SK-N-SH (cell line): ENCODE data around the gene KRTAP5-8. TPM values are rescaled to one million over a fixed set of nuclear protein-coding genes. Genes with fewer than 3 reads are reported as not detected.
A peak's percentile ranks its signal among the peaks of the same experiment; 100 is the strongest.

Experiments used
- CTCF ChIA-PET: fragments of 300-600, 350-600 bp; formaldehyde crosslinking; extraction: SDS; loops from one replicate; lab custom pipeline; 2021; lab: Yijun Ruan, JAX
- POLR2A ChIA-PET: fragments of 350-600 bp; sonication (Branson Sonifier 250); formaldehyde crosslinking; extraction: SDS; loops from one replicate; lab custom pipeline; 2020; ENCODE audit warnings: antibody characterized with exemption, inconsistent platforms; lab: Yijun Ruan, JAX
- DNase-seq: peaks from one replicate; pipeline ENCODE4 v3.0.0; 2012
- H2AFZ ChIP-seq: fragments of 200-600 bp; sonication (generic); 2 replicates; pipeline ENCODE4 v1.8.1; 2016; ENCODE audit warnings: antibody characterized with exemption, mild to moderate bottlenecking, low read depth
- H3F3A ChIP-seq: fragments of 200-600 bp; sonication (generic); replicated peaks from 2 replicates; pipeline ENCODE3; 2016; ENCODE audit warnings: antibody characterized with exemption, mild to moderate bottlenecking; ENCODE audit not compliant: insufficient read depth
- H3K27ac ChIP-seq, 2 experiments: fragments of 200-500 bp in 1 of 2; fragments of 200-600 bp in 1 of 2; sonication (Bioruptor generic) in 1 of 2; sonication (generic), shearing (Covaris generic) in 1 of 2; 2 replicates each; pipeline versions ENCODE4 v1.5.1 to v1.6.1; 2014 to 2016; ENCODE audit warnings: low read depth in 2 of 2, inconsistent platforms in 1 of 2, low read length in 1 of 2, mild to moderate bottlenecking in 1 of 2, mixed read lengths in 1 of 2
- H3K27me3 ChIP-seq: fragments of 200-600 bp; sonication (generic), shearing (Covaris generic); 2 replicates; pipeline ENCODE4 v1.6.1; 2016; ENCODE audit warnings: mixed run types; ENCODE audit not compliant: insufficient read depth
- H3K36me3 ChIP-seq, 2 experiments: fragments of 200-500 bp in 1 of 2; fragments of 200-600 bp in 1 of 2; sonication (Bioruptor generic) in 1 of 2; sonication (generic) in 1 of 2; replicated peaks in 1 of 2; 2 replicates each; pipeline versions ENCODE3 to v1.5.1; 2014 to 2016; ENCODE audit warnings: low read length in 1 of 2, mild to moderate bottlenecking in 1 of 2; ENCODE audit not compliant: insufficient read depth in 2 of 2, control insufficient read depth in 1 of 2
- H3K4me1 ChIP-seq, 2 experiments: fragments of 200-500 bp in 1 of 2; fragments of 200-600 bp in 1 of 2; sonication (Bioruptor generic) in 1 of 2; sonication (generic), shearing (Covaris generic) in 1 of 2; 2 replicates each; pipeline versions ENCODE4 v1.5.1 to v1.6.1; 2014 to 2016; ENCODE audit warnings: low read depth in 1 of 2, low read length in 1 of 2, mixed run types in 1 of 2; ENCODE audit not compliant: insufficient read depth in 2 of 2, control insufficient read depth in 1 of 2
- H3K4me2 ChIP-seq: fragments of 200-600 bp; sonication (generic), shearing (Covaris generic); 2 replicates; pipeline ENCODE4 v1.6.1; 2017; ENCODE audit warnings: mixed run types
- H3K4me3 ChIP-seq, 2 experiments: fragments of 200-500 bp in 1 of 2; fragments of 200-600 bp in 1 of 2; sonication (Bioruptor generic) in 1 of 2; sonication (generic), shearing (Covaris generic) in 1 of 2; 2 replicates each; pipeline versions ENCODE4 v1.5.1 to v1.8.1; 2014 to 2016; ENCODE audit warnings: low read depth in 2 of 2, inconsistent platforms in 1 of 2, low read length in 1 of 2, mild to moderate bottlenecking in 1 of 2, mixed read lengths in 1 of 2, moderate library complexity in 1 of 2
- H3K79me2 ChIP-seq: fragments of 200-600 bp; sonication (generic); 2 replicates; pipeline ENCODE4 v1.8.1; 2017; ENCODE audit warnings: mild to moderate bottlenecking; ENCODE audit not compliant: insufficient read depth
- H3K9ac ChIP-seq: fragments of 200-600 bp; sonication (generic); 2 replicates; pipeline ENCODE4 v1.6.1; 2017; ENCODE audit warnings: mixed run types
- H3K9me2 ChIP-seq: fragments of 200-600 bp; sonication (generic); 2 replicates; pipeline ENCODE4 v1.6.1; 2017; ENCODE audit warnings: mixed run types
- H3K9me3 ChIP-seq: fragments of 200-600 bp; sonication (generic); 2 replicates; pipeline ENCODE4 v1.6.1; 2017; ENCODE audit warnings: mixed run types, mild to moderate bottlenecking, moderate library complexity
- H4K20me1 ChIP-seq: fragments of 200-600 bp; sonication (generic); 2 replicates; pipeline ENCODE4 v1.6.1; 2017; ENCODE audit warnings: mild to moderate bottlenecking, mixed run types; ENCODE audit not compliant: insufficient read depth
- CTCF ChIP-seq: fragments of 200-600 bp; sonication (generic); IDR thresholded peaks from 2 replicates; pipeline ENCODE4 v1.6.1; 2017; ENCODE audit warnings: antibody characterized with exemption, mild to moderate bottlenecking, moderate library complexity
- ELF1 ChIP-seq: IDR thresholded peaks from 2 replicates; pipeline ENCODE4 v1.4.0; 2012
- EZH2phosphoT487 ChIP-seq: fragments of 200-600 bp; sonication (generic); IDR thresholded peaks from 2 replicates; pipeline ENCODE4 v1.6.1; 2017; ENCODE audit warnings: low read depth, mixed run types, mild to moderate bottlenecking, antibody characterized with exemption, moderate library complexity, borderline replicate concordance
- FOXJ3 ChIP-seq: sonication (generic); formaldehyde crosslinking; IDR thresholded peaks from 2 replicates; pipeline ENCODE4 v1.5.1; 2020; ENCODE audit warnings: mild to moderate bottlenecking, missing genetic modification reagents
- GABPA ChIP-seq: IDR thresholded peaks from 2 replicates; pipeline ENCODE4 v1.4.0; 2012; ENCODE audit warnings: low read depth, mild to moderate bottlenecking
- GATA2 ChIP-seq: sonication (generic); formaldehyde crosslinking; IDR thresholded peaks from 2 replicates; pipeline ENCODE4 v1.5.0; 2020; ENCODE audit warnings: mild to moderate bottlenecking, missing genetic modification reagents
- MAX ChIP-seq: IDR thresholded peaks from 2 replicates; pipeline ENCODE4 v1.4.0; 2012; ENCODE audit warnings: low read depth
- MXI1 ChIP-seq: IDR thresholded peaks from 2 replicates; pipeline ENCODE4 v1.6.1; 2012; ENCODE audit warnings: mild to moderate bottlenecking, low read depth, low read length, improper control_type of control experiment
- NRF1 ChIP-seq: IDR thresholded peaks from 2 replicates; pipeline ENCODE4 v1.6.1; 2012; ENCODE audit warnings: low read depth, mild to moderate bottlenecking, low read length
- PBX3 ChIP-seq: IDR thresholded peaks from 2 replicates; pipeline ENCODE4; 2012
- RFX5 ChIP-seq: IDR thresholded peaks from 2 replicates; pipeline ENCODE4 v1.6.1; 2012; ENCODE audit warnings: mild to moderate bottlenecking, improper control_type of control experiment, low read length
- SIN3A ChIP-seq: IDR thresholded peaks from 2 replicates; pipeline ENCODE4 v1.6.1; 2012; ENCODE audit warnings: low read depth, mild to moderate bottlenecking, low read length, moderate library complexity, borderline replicate concordance
- TAF1 ChIP-seq: IDR thresholded peaks from 2 replicates; pipeline ENCODE4 v1.6.1; 2012; ENCODE audit warnings: low read depth, mild to moderate bottlenecking, low read length, moderate library complexity, borderline replicate concordance
- TCF12 ChIP-seq: IDR thresholded peaks from 2 replicates; pipeline ENCODE4 v1.4.0; 2012
- USF2 ChIP-seq: fragments of 150-350 bp; IDR thresholded peaks from 2 replicates; pipeline ENCODE4 v1.6.1; 2017; ENCODE audit warnings: antibody characterized with exemption, low read length, low read depth, borderline replicate concordance
- ZBTB33 ChIP-seq: IDR thresholded peaks from 2 replicates; pipeline ENCODE4 v1.4.0; 2012; ENCODE audit warnings: low read depth, borderline replicate concordance
- WGBS: methylation state at CpG from one replicate; pipeline ENCODE4 v1.1.6; 2017; ENCODE audit warnings: low lambda C conversion rate; 5-methylcytosine and 5-hydroxymethylcytosine counted together
- polyA plus RNA-seq, 3 experiments: library from polyadenylated mRNA; depleted of rRNA; stranded (reverse); fragments of >200 nt; gene quantifications; 2 replicates each; pipeline ENCODE4 v1.2.3, GENCODE V29; 2012

Gene KRTAP5-8
- polyA plus RNA-seq, 1 of the 3 experiments (the other 2 are of a cell fraction): not detected

GRCh38 chr11:71542382-71542781, 4.6 kb downstream of the KRTAP5-8 start:
- no peaks in the 10 kb centered on the region for H3F3A ChIP-seq
- no peak for DNase-seq
- 47% methylated on average over 7 of the region's 7 CpGs for WGBS
- H3K9me2 ChIP-seq: no peaks in the 10 kb centered on the region
- TF ChIP-seq TAF1 (no peak), RFX5 (no peak), TCF12 (no peak), CTCF (no peak), SIN3A (no peak), EZH2phosphoT487 (no peak), USF2 (no peak), PBX3 (no peak), GATA2 (CRISPR knock-in tag) (no peak), GABPA (no peak), ELF1 (no peak)
- H3K4me3 ChIP-seq: no peak overlapping the region
- H3K4me1 ChIP-seq: peaks cover 0 to 10% of the 10 kb centered on the region in 2 experiments; a peak in 1 of 4 replicates
- ChIA-PET POLR2A (no interaction called here), CTCF (interaction anchor here (0.7 to 1.7 kb wide), 3 partner anchors 14 to 38 kb away, joined by 3 to 9 read pairs (median 9); no protein-coding TSS in a partner anchor)
- H3K9ac ChIP-seq: no peak overlapping the region
- H2AFZ ChIP-seq: no peak overlapping the region
- H3K27me3 ChIP-seq: no peaks in the 10 kb centered on the region
- no peaks in the 10 kb centered on the region for H4K20me1 ChIP-seq
- no peak overlapping the region for H3K27ac ChIP-seq
- H3K4me2 ChIP-seq: no peak overlapping the region
- no peaks in the 10 kb centered on the region for H3K36me3 ChIP-seq
- no peaks in the 10 kb centered on the region for H3K9me3 ChIP-seq
- H3K79me2 ChIP-seq: no peaks in the 10 kb centered on the region

- WGBS: 33% methylated on average over 15 of the region's 15 CpGs
- Histone ChIP-seq H3K27me3 (no peaks in the 10 kb centered on the region), H3K36me3 (no peaks in the 10 kb centered on the region), H3K4me2 (no peak overlapping the region), H3F3A (no peaks in the 10 kb centered on the region), H3K9ac (no peak overlapping the region), H3K4me1 (peaks cover 0 to 10% of the 10 kb centered on the region in 2 experiments; a peak in 1 of 4 replicates), H3K27ac (peak overlapping the region in 1 of 2 experiments; percentile 56; a peak in 1 of 4 replicates), H3K79me2 (no peaks in the 10 kb centered on the region), H3K9me3 (no peaks in the 10 kb centered on the region), H3K4me3 (no peak overlapping the region), H3K9me2 (no peaks in the 10 kb centered on the region), H2AFZ (no peak overlapping the region), H4K20me1 (no peaks in the 10 kb centered on the region)
- ChIA-PET CTCF (interaction anchor here (0.7 to 1.7 kb wide), 3 partner anchors 13 to 37 kb away, joined by 3 to 9 read pairs (median 9); no protein-coding TSS in a partner anchor), POLR2A (no interaction called here)
- peak; percentile 38 for DNase-seq
- TF ChIP-seq NRF1: no peak
- no peak for TF ChIP-seq TAF1
- TF ChIP-seq MXI1: no peak
- TF ChIP-seq TCF12: no peak
- no peak for TF ChIP-seq RFX5
- TF ChIP-seq MAX: no peak
- TF ChIP-seq ZBTB33: no peak
- TF ChIP-seq USF2: no peak
- no peak for TF ChIP-seq FOXJ3 (CRISPR knock-in tag)
- TF ChIP-seq GABPA: no peak
Observed at GRCh38 chr11:71542879-71543777, 5.3 kb downstream of the KRTAP5-8 start.
